A673 (cell line): ENCODE measurements around the gene CARD9. TPM values are rescaled to one million over a fixed set of nuclear protein-coding genes. Genes with fewer than 3 reads are reported as not detected.

Experiments
- BruUV-seq: library from RNA; stranded (reverse); fragments of 400-500 nt; replicated peaks from 2 replicates; lab custom pipeline; 2021; lab: Mats Ljungman, UMichigan
- CTCF ChIA-PET: fragments of 300-600 bp; sonication (Branson Sonifier 250); formaldehyde crosslinking; loops from one replicate; lab custom pipeline; 2022; ENCODE audit warnings: antibody characterized with exemption; lab: Charles Lee
- POLR2A ChIA-PET: fragments of 300-600 bp; sonication (Branson Sonifier 250); formaldehyde crosslinking; loops from one replicate; lab custom pipeline; 2022; ENCODE audit warnings: antibody characterized with exemption; ENCODE audit not compliant: low non-redundant PET; lab: Charles Lee
- DNase-seq: peaks from one replicate; pipeline ENCODE4 v3.0.0-alpha.2; 2015; ENCODE audit warnings: low spot score
- H3K27ac ChIP-seq: fragments of 200-600 bp; sonication (generic); 2 replicates; pipeline ENCODE4 v1.5.1; 2016; ENCODE audit warnings: mixed run types, low read depth, mild to moderate bottlenecking, mixed read lengths, antibody characterized with exemption, low read length; ENCODE audit not compliant: poor library complexity, severe bottlenecking
- H3K27me3 ChIP-seq: fragments of 200-600 bp; sonication (generic); replicated peaks from 2 replicates; pipeline ENCODE4 v1.6.1; 2017; ENCODE audit warnings: mixed run types, low read depth, mild to moderate bottlenecking, mixed read lengths, antibody characterized with exemption, low read length; ENCODE audit not compliant: insufficient read depth, poor library complexity
- H3K36me3 ChIP-seq: fragments of 200-600 bp; sonication (generic); 2 replicates; pipeline ENCODE4 v1.6.1; 2016; ENCODE audit warnings: mixed run types, mild to moderate bottlenecking, mixed read lengths, antibody characterized with exemption, low read length; ENCODE audit not compliant: insufficient read depth, poor library complexity, severe bottlenecking
- H3K4me1 ChIP-seq: fragments of 200-600 bp; sonication (generic); 2 replicates; pipeline ENCODE4 v1.6.1; 2017; ENCODE audit warnings: mixed run types, mild to moderate bottlenecking, mixed read lengths, antibody characterized with exemption, low read length; ENCODE audit not compliant: insufficient read depth, poor library complexity, severe bottlenecking
- H3K4me3 ChIP-seq: fragments of 200-600 bp; sonication (generic); 2 replicates; pipeline ENCODE4 v1.5.1; 2016; ENCODE audit warnings: low read depth, mixed run types, mild to moderate bottlenecking, mixed read lengths, low read length; ENCODE audit not compliant: poor library complexity, severe bottlenecking
- H3K9me3 ChIP-seq: fragments of 200-600 bp; sonication (generic); 2 replicates; pipeline ENCODE4 v1.6.1; 2016; ENCODE audit warnings: mixed run types, low read depth, mild to moderate bottlenecking, mixed read lengths, antibody characterized with exemption, low read length; ENCODE audit not compliant: poor library complexity, severe bottlenecking
- CTCF ChIP-seq: fragments of 300-800, 200-600 bp; sonication (generic); conservative IDR thresholded peaks from 2 replicates; pipeline ENCODE4 v1.5.1; 2017; ENCODE audit warnings: low read depth, mild to moderate bottlenecking, antibody characterized with exemption, low read length, moderate library complexity, mixed read lengths
- EZH2 ChIP-seq: fragments of 200-600 bp; sonication (generic); IDR thresholded peaks from 2 replicates; pipeline ENCODE4 v1.6.1; 2017; ENCODE audit warnings: borderline replicate concordance, low read depth, mild to moderate bottlenecking, mixed read lengths, antibody characterized with exemption, low read length; ENCODE audit not compliant: poor library complexity, severe bottlenecking
- intact Hi-C: fragments of 100-400 bp; cut with micrococcal nuclease; formaldehyde crosslinking; loops from one replicate; pipeline ENCODE4 v1.10.0; 2022; ENCODE audit not compliant: unreplicated experiment
- total RNA-seq: library from RNA; stranded (reverse); gene quantifications from 2 replicates; pipeline ENCODE4 v1.2.3, GENCODE V29; 2021

Gene CARD9
- total RNA-seq, 1 experiment from 2014 or later = 5.4 TPM

DNA sequence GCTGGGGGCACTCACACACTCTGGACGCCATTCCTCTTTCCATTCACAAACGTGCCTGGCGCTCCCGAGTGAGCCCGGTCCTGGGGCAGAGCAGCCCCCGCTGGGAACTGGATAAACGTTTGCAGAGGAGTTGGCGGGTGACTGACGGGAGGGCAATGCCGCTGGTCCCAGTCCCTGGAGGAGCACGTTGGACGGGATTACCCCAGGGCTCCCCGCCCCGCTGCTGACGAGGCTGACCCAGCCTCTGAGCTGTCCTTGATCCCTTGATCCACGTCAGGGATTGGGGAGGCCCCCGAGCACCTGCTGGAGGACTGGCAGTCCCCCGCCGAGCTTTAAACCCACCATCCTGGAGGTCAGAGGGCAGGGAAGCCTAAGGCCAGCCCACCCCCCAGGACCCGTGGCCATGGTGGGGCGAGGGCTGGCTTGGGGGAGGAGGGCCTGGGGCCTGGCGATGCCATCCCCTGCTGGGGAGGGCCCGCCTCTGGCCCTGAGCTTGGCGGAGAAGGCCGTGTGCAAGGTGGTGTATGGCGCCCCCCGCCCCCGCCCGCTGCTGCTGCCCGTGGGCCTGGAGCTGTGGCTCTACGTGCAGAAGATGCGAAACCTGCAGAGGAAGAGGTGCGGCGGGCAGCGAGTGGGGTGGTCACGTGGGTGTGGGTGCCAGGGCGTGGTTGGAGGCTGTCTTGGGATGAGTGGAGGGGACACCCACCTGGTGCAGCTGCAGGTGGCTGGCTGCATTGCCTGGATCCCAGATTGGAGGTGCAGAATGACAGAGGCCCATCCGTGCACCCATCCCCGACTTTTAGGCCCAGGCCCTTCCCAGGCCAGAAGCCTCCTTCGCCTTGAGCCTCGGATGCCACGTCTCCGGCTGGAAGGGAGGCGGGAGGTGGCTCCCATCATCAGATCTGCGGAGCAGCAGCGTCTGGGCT is 41.6 kb downstream of the CARD9 start:
- DNase-seq = no peak
- Histone ChIP-seq H3K27ac (no peak overlapping the region), H3K4me1 (peaks cover 17% of the 10 kb centered on the region), H3K27me3 (no peaks in the 10 kb centered on the region), H3K36me3 (peaks cover 3% of the 10 kb centered on the region), H3K4me3 (no peak overlapping the region), H3K9me3 (no peaks in the 10 kb centered on the region)
- TF ChIP-seq EZH2 = no peak
- no peak for TF ChIP-seq CTCF
- ChIA-PET POLR2A (no interaction called here), CTCF (no interaction called here)
- intact Hi-C loops = no loop called here
- no TSS peak for BruUV-seq

GRCh38 chr9:136331030-136331429 is 42.4 kb downstream of the CARD9 start:
- no peaks in the 10 kb centered on the region for H3K9me3 ChIP-seq
- ChIA-PET POLR2A (no interaction called here), CTCF (no interaction called here)
- no peak for TF ChIP-seq CTCF
- no peak for TF ChIP-seq EZH2
- no peaks in the 10 kb centered on the region for H3K36me3 ChIP-seq
- no peak overlapping the region for H3K4me3 ChIP-seq
- no TSS peak for BruUV-seq
- H3K27me3 ChIP-seq = no peaks in the 10 kb centered on the region
- intact Hi-C loops = no loop called here
- peaks cover 25% of the 10 kb centered on the region for H3K4me1 ChIP-seq
- no peak overlapping the region for H3K27ac ChIP-seq
- no peak for DNase-seq

DNA sequence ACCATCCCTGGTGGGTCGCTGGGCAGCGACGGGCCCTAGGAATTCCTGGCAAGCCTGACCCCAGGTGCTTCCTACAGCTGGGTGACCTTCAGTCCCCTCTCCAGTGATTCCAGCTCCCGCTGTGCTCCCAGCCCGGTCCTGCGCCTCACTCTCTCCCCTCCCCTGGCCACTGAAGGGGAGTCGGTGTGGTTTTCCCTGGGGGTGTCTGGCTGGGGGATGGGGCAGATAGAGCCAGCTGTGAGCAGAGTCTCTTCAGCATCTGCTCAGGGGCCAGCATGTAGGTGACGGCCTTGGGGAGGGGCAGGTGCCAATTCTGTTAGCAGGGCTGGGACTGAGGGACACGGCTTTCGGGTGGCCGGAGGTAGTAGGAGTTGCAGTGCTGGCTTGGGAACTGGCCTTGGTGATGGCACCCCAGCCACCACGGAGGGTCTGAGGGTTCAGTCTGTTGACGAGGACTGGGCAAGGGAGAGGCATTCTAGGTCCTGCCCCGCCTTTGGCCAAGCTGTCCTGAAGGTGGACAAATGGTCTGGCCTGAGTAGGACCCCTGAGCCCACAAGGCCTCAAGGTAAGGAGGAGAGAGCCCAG is 43.0 kb downstream of the CARD9 start:
- intact Hi-C loops = no loop called here
- no peak for DNase-seq
- Histone ChIP-seq H3K4me3 (no peak overlapping the region), H3K9me3 (no peaks in the 10 kb centered on the region), H3K4me1 (peaks cover 25% of the 10 kb centered on the region), H3K27ac (no peak overlapping the region), H3K27me3 (no peaks in the 10 kb centered on the region), H3K36me3 (no peaks in the 10 kb centered on the region)
- no peak for TF ChIP-seq EZH2
- TF ChIP-seq CTCF = no peak
- POLR2A ChIA-PET = no interaction called here
- CTCF ChIA-PET = no interaction called here
- no TSS peak for BruUV-seq
